Prostate gland (tissue), 2 donors: ENCODE data around the gene ERBB2.

ENCODE experiments used
- POLR2A ChIP-seq: fragments of 450-650 bp; IDR thresholded peaks from one replicate; pipeline ENCODE4 v1.6.1; 2016; ENCODE audit warnings: antibody characterized with exemption, mild to moderate bottlenecking
- POLR2AphosphoS5 ChIP-seq: sonication (generic); formaldehyde crosslinking; IDR thresholded peaks from one replicate; pipeline ENCODE4 v1.6.1; 2017; ENCODE audit warnings: antibody characterized with exemption
- TF ChIP-seq, protein P1 (sequence below), 4 experiments: fragments of 200-600 bp in 2 of 4; fragments of 450-650 bp in 2 of 4; sonication (generic) in 2 of 4; IDR thresholded peaks; 1 replicate in 3 of 4; 2 replicates in 1 of 4; pipeline ENCODE4 v1.5.1; 2016 to 2019; ENCODE audit warnings: antibody characterized with exemption in 4 of 4, mild to moderate bottlenecking in 2 of 4, moderate library complexity in 2 of 4

DNA sequence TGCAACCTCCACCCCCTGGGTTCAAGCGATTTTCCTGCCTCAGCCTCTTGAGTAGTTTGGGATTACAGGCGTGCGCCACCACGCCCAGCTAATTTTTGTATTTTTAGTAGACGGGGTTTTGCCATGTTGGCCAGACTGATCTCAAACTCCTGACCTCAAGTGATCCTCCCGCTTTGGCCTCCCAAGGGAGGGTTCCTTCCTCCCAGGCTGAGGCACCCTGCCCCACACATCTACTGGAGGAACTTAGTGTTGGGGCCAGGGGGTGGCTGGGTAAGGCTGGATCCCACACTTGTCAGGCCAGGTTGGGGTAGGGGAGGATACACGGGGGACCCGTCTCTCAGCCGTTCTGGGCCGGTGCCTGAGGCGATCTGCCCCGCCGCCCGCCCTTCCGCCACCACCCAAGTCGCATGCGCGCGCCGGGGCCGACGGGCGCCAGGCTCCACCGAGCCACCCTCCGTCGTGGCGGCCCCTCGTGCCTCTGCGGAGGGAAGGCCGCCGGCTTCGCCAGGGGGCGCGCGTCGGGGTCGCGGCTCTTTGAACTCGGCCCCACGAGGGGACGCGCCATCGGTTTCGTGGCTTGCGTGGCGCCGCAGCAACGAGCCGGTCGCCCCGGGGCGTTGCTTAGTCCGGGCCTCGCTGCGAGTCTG, 53.8 kb downstream of the ERBB2 start:
- TF ChIP-seq, protein P1, sequence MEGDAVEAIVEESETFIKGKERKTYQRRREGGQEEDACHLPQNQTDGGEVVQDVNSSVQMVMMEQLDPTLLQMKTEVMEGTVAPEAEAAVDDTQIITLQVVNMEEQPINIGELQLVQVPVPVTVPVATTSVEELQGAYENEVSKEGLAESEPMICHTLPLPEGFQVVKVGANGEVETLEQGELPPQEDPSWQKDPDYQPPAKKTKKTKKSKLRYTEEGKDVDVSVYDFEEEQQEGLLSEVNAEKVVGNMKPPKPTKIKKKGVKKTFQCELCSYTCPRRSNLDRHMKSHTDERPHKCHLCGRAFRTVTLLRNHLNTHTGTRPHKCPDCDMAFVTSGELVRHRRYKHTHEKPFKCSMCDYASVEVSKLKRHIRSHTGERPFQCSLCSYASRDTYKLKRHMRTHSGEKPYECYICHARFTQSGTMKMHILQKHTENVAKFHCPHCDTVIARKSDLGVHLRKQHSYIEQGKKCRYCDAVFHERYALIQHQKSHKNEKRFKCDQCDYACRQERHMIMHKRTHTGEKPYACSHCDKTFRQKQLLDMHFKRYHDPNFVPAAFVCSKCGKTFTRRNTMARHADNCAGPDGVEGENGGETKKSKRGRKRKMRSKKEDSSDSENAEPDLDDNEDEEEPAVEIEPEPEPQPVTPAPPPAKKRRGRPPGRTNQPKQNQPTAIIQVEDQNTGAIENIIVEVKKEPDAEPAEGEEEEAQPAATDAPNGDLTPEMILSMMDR (IDR thresholded peaks at IDR 0.05) = no peak
- peak; percentile 34 for TF ChIP-seq POLR2A
- TF ChIP-seq POLR2AphosphoS5 = no peak
